ENCODE results near the gene ELK4. TPM values are rescaled to one million over a fixed set of nuclear protein-coding genes. Genes with fewer than 3 reads are reported as not detected.

ELK4 gene
- total and polyA plus RNA-seq, 5 donors from 2014 or later, result 3.5 to 106 (median 4.7) TPM

DNA sequence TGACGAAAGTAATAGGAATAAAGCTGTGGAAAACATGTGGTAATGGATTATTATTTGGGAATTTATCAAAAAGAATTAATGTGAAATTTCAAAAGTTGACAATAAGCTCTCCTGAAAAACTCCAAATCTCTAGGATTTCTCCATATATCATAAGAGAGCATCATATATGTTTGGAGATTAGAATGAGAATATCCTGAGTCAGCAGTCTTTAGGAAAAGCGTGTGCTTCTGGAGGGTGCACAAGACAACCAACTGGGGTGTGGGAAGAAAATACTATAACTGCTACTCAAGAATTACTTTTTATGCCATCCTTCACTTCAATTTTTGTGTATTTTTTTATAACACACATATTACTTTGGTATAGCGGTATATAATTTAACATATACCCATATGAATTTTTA is 19.7 kb downstream of the ELK4 start:
- peaks cover 44% of the 10 kb centered on the region for H3K36me3 Mint-ChIP-seq
- Histone ChIP-seq H3K4me3 (ENCODE audit: low read depth, low read length) (no peak overlapping the region), H3K4me1 (ENCODE audit: control insufficient read depth, insufficient read depth, low read length, poor library complexity, severe bottlenecking) (peaks cover 19% of the 10 kb centered on the region), H3K9me3 (ENCODE audit: control insufficient read depth in 2 of 2, low read length in 2 of 2) (no peaks in the 10 kb centered on the region), H3K27me3 (ENCODE audit: control insufficient read depth, insufficient read depth, low read length) (no peaks in the 10 kb centered on the region), H3K36me3 (ENCODE audit: control insufficient read depth, insufficient read depth, low read length) (peaks cover 56% of the 10 kb centered on the region), H3K27ac (ENCODE audit: insufficient read depth, low read length, poor library complexity, severe bottlenecking) (no peak overlapping the region)
- H3K27me3 Mint-ChIP-seq, result no peaks in the 10 kb centered on the region
- H3K4me3 Mint-ChIP-seq, result no peak overlapping the region
- ATAC-seq (ENCODE audit: low read depth in 2 of 2) (no peak), DNase-seq (no peak)
- H3K4me1 Mint-ChIP-seq, result peaks cover 47 to 58% (median 48%) of the 10 kb centered on the region in 4 donors
- no peaks in the 10 kb centered on the region for H3K9me3 Mint-ChIP-seq
- peak overlapping the region in 1 of 3 donors; percentile 79 for H3K27ac Mint-ChIP-seq

DNA sequence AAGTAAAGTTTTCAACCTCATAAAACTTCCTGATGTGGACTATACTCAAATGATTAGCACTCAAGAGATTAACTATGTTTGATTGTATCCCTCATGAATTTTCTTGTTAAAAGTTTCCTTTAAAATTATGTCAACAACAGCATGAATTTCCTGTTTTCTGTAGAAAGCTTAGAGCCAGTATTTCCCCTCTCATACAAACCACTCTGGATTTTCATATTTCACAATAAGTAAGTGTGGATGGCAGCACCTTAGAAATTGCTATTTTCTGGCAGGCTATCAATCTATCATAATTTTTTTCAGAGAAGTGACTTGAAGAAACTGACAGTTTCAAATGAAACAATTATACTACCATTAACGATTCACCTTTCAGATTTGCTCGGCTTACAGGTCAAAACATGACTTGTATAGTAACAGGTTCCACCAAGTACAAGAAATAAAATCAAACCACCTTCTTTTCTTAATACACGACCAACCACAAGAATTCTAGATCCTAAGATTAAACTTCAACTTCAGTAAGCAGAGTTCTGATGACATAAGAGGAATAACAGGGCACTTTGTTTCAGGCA is 20.8 kb downstream of the ELK4 start:
- ATAC-seq (ENCODE audit: low read depth in 2 of 2) (no peak), DNase-seq (no peak)
- H3K4me3 Mint-ChIP-seq, result peak overlapping the region in 2 of 4 donors; percentile 12 to 57
- no peaks in the 10 kb centered on the region for H3K27me3 Mint-ChIP-seq
- H3K27ac Mint-ChIP-seq, result peak overlapping the region; percentile 79 to 85 (median 83)
- peaks cover 19% of the 10 kb centered on the region for H3K4me1 ChIP-seq (ENCODE audit: control insufficient read depth, insufficient read depth, low read length, poor library complexity, severe bottlenecking)
- peak overlapping the region; percentile 42 for H3K27ac ChIP-seq (ENCODE audit: insufficient read depth, low read length, poor library complexity, severe bottlenecking)
- peak overlapping the region; percentile 39 for H3K4me3 ChIP-seq (ENCODE audit: low read depth, low read length)
- H3K27me3 ChIP-seq (ENCODE audit: control insufficient read depth, insufficient read depth, low read length), result no peaks in the 10 kb centered on the region
- H3K36me3 ChIP-seq (ENCODE audit: control insufficient read depth, insufficient read depth, low read length), result peaks cover 46% of the 10 kb centered on the region
- peaks cover 43 to 58% (median 47%) of the 10 kb centered on the region in 4 donors for H3K4me1 Mint-ChIP-seq
- H3K9me3 Mint-ChIP-seq, result no peaks in the 10 kb centered on the region
- H3K36me3 Mint-ChIP-seq, result peaks cover 34% of the 10 kb centered on the region
- no peaks in the 10 kb centered on the region for H3K9me3 ChIP-seq (ENCODE audit: control insufficient read depth in 2 of 2, low read length in 2 of 2)

GRCh38 chr1:205610036-205610435 is 21.8 kb downstream of the ELK4 start:
- Histone ChIP-seq H3K9me3 (ENCODE audit: control insufficient read depth in 2 of 2, low read length in 2 of 2) (no peaks in the 10 kb centered on the region), H3K4me3 (ENCODE audit: low read depth, low read length) (no peak overlapping the region), H3K4me1 (ENCODE audit: control insufficient read depth, insufficient read depth, low read length, poor library complexity, severe bottlenecking) (peaks cover 19% of the 10 kb centered on the region), H3K27ac (ENCODE audit: insufficient read depth, low read length, poor library complexity, severe bottlenecking) (no peak overlapping the region), H3K36me3 (ENCODE audit: control insufficient read depth, insufficient read depth, low read length) (peaks cover 46% of the 10 kb centered on the region), H3K27me3 (ENCODE audit: control insufficient read depth, insufficient read depth, low read length) (no peaks in the 10 kb centered on the region)
- ATAC-seq (ENCODE audit: low read depth in 2 of 2), result no peak
- H3K27ac Mint-ChIP-seq, result peak overlapping the region in 1 of 3 donors; percentile 79
- peaks cover 28% of the 10 kb centered on the region for H3K36me3 Mint-ChIP-seq
- no peaks in the 10 kb centered on the region for H3K9me3 Mint-ChIP-seq
- H3K4me1 Mint-ChIP-seq, result peaks cover 40 to 57% (median 46%) of the 10 kb centered on the region in 4 donors
- H3K27me3 Mint-ChIP-seq, result no peaks in the 10 kb centered on the region
- no peak for DNase-seq
- H3K4me3 Mint-ChIP-seq, result no peak overlapping the region

DNA sequence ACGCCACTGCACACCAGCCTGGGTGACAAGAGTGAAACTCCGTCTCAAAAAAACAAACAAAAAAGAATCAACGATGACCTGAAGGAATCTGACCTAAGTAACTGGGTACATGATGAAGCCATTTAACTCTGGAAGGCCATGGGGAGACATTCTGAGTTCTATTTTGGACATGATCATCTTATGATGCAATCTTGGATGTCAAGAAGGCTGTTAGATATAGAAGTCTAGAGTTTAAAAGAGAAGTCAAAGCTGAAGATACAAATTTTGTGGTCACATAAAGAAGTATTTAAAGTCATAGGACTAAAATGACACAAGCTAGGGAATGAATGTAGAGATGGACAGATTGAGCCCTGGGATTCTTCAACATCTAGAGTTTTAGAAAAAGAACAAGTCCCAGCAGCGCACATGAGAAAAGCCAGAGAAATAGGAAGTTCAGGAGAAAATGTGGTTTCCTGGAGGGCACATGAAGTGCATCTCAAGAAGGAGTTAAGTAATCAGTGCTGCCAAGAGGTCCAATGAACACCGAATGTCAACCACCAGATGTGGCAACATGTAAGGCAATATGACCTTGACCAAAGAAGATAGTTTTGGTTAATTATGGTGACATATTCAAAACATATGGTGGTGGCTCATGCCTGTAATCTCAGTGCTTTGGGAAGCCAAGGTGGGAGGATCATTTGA is 26.8 kb downstream of the ELK4 start:
- H3K4me1 ChIP-seq (ENCODE audit: control insufficient read depth, insufficient read depth, low read length, poor library complexity, severe bottlenecking), result peaks cover 3% of the 10 kb centered on the region
- H3K27ac ChIP-seq (ENCODE audit: insufficient read depth, low read length, poor library complexity, severe bottlenecking), result no peak overlapping the region
- DNase-seq, result no peak
- H3K9me3 ChIP-seq (ENCODE audit: control insufficient read depth in 2 of 2, low read length in 2 of 2), result no peaks in the 10 kb centered on the region
- peaks cover 36% of the 10 kb centered on the region for H3K36me3 ChIP-seq (ENCODE audit: control insufficient read depth, insufficient read depth, low read length)
- Mint-ChIP-seq H3K27ac (peak overlapping the region; percentile 6 to 75 (median 44)), H3K4me1 (peaks cover 21 to 38% (median 27%) of the 10 kb centered on the region in 4 donors), H3K4me3 (no peak overlapping the region), H3K9me3 (no peaks in the 10 kb centered on the region), H3K27me3 (no peaks in the 10 kb centered on the region), H3K36me3 (peaks cover 29% of the 10 kb centered on the region)
- ATAC-seq (ENCODE audit: low read depth in 2 of 2), result no peak
- H3K4me3 ChIP-seq (ENCODE audit: low read depth, low read length), result no peak overlapping the region
- H3K27me3 ChIP-seq (ENCODE audit: control insufficient read depth, insufficient read depth, low read length), result no peaks in the 10 kb centered on the region

- Mint-ChIP-seq H3K27me3 (no peaks in the 10 kb centered on the region), H3K27ac (peak overlapping the region in 2 of 3 donors; percentile 16 to 56), H3K4me3 (no peak overlapping the region), H3K36me3 (peaks cover 26% of the 10 kb centered on the region), H3K4me1 (peaks cover 13 to 34% (median 20%) of the 10 kb centered on the region in 4 donors), H3K9me3 (no peaks in the 10 kb centered on the region)
- H3K9me3 ChIP-seq (ENCODE audit: control insufficient read depth in 2 of 2, low read length in 2 of 2), result no peaks in the 10 kb centered on the region
- H3K27ac ChIP-seq (ENCODE audit: insufficient read depth, low read length, poor library complexity, severe bottlenecking), result no peak overlapping the region
- peaks cover 3% of the 10 kb centered on the region for H3K4me1 ChIP-seq (ENCODE audit: control insufficient read depth, insufficient read depth, low read length, poor library complexity, severe bottlenecking)
- H3K4me3 ChIP-seq (ENCODE audit: low read depth, low read length), result no peak overlapping the region
- peaks cover 45% of the 10 kb centered on the region for H3K36me3 ChIP-seq (ENCODE audit: control insufficient read depth, insufficient read depth, low read length)
- ATAC-seq (ENCODE audit: low read depth in 2 of 2) (no peak), DNase-seq (no peak)
- no peaks in the 10 kb centered on the region for H3K27me3 ChIP-seq (ENCODE audit: control insufficient read depth, insufficient read depth, low read length)
Measured at GRCh38 chr1:205604059-205604458, 27.8 kb downstream of the ELK4 start.

DNA sequence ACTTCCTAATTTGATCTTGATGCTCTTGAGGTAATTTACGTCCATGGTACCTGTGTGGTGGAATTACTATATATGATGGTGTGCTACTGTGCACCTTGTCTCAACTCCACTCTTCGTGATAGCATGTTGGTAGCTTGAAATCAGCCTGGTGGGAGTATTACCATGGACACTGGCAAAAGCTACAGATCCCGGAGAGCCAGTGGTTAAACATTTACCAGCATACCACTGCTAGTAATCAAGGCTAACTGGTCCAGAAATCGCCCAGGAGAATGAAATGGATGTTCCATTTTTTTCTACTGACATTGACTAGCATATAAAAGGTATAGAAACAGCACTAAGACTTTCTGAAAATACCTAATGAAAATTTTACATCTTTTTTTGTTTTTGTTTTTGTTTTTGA is 30.6 kb downstream of the ELK4 start:
- no peaks in the 10 kb centered on the region for H3K9me3 Mint-ChIP-seq
- no peak overlapping the region for H3K4me3 Mint-ChIP-seq
- peaks cover 5 to 31% (median 11%) of the 10 kb centered on the region in 4 donors for H3K4me1 Mint-ChIP-seq
- no peak overlapping the region for H3K27ac Mint-ChIP-seq
- ATAC-seq (ENCODE audit: low read depth in 2 of 2) (no peak), DNase-seq (no peak)
- no peak overlapping the region for H3K4me3 ChIP-seq (ENCODE audit: low read depth, low read length)
- H3K27me3 Mint-ChIP-seq, result no peaks in the 10 kb centered on the region
- H3K36me3 ChIP-seq (ENCODE audit: control insufficient read depth, insufficient read depth, low read length), result peaks cover 49% of the 10 kb centered on the region
- H3K36me3 Mint-ChIP-seq, result peaks cover 38% of the 10 kb centered on the region
- no peaks in the 10 kb centered on the region for H3K9me3 ChIP-seq (ENCODE audit: control insufficient read depth in 2 of 2, low read length in 2 of 2)
- peaks cover 3% of the 10 kb centered on the region for H3K4me1 ChIP-seq (ENCODE audit: control insufficient read depth, insufficient read depth, low read length, poor library complexity, severe bottlenecking)
- H3K27ac ChIP-seq (ENCODE audit: insufficient read depth, low read length, poor library complexity, severe bottlenecking), result no peak overlapping the region
- H3K27me3 ChIP-seq (ENCODE audit: control insufficient read depth, insufficient read depth, low read length), result no peaks in the 10 kb centered on the region

- peaks cover 37% of the 10 kb centered on the region for H3K36me3 Mint-ChIP-seq
- H3K4me1 Mint-ChIP-seq, result peaks cover 5 to 34% (median 14%) of the 10 kb centered on the region in 4 donors
- no peak overlapping the region for H3K4me3 ChIP-seq (ENCODE audit: low read depth, low read length)
- no peaks in the 10 kb centered on the region for H3K9me3 Mint-ChIP-seq
- H3K27ac Mint-ChIP-seq, result peak overlapping the region; percentile 34 to 78 (median 52)
- H3K9me3 ChIP-seq (ENCODE audit: control insufficient read depth in 2 of 2, low read length in 2 of 2), result no peaks in the 10 kb centered on the region
- H3K27me3 ChIP-seq (ENCODE audit: control insufficient read depth, insufficient read depth, low read length), result no peaks in the 10 kb centered on the region
- no peaks in the 10 kb centered on the region for H3K27me3 Mint-ChIP-seq
- ATAC-seq (ENCODE audit: low read depth in 2 of 2) (peak; percentile 37 to 50), DNase-seq (peak in 1 of 3 donors; percentile 57)
- no peak overlapping the region for H3K4me3 Mint-ChIP-seq
- H3K36me3 ChIP-seq (ENCODE audit: control insufficient read depth, insufficient read depth, low read length), result peaks cover 42% of the 10 kb centered on the region
- H3K27ac ChIP-seq (ENCODE audit: insufficient read depth, low read length, poor library complexity, severe bottlenecking), result no peak overlapping the region
- peaks cover 3% of the 10 kb centered on the region for H3K4me1 ChIP-seq (ENCODE audit: control insufficient read depth, insufficient read depth, low read length, poor library complexity, severe bottlenecking)
Measured at GRCh38 chr1:205600085-205600484, 31.7 kb downstream of the ELK4 start.

DNA sequence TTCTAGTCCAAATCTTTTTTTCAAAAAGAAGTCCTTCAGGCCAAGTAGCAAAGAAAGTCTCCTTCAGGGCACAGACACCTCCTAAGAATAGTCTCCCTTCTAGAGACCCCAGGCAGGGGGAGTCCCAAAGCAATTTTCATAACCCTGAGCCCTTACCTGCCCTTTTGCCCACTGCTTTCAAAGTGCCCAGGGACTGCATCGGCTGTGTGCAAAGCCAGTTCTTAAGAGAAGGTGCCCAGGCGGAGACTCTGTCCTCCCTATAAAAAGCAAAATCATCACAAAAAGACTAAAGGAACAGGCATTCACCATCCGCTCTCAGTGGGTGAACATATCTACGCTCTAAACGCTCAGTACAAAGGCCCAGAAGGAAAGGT is 32.2 kb downstream of the ELK4 start:
- Mint-ChIP-seq H3K4me1 (peaks cover 4 to 33% (median 12%) of the 10 kb centered on the region in 4 donors), H3K27me3 (no peaks in the 10 kb centered on the region), H3K36me3 (peaks cover 37% of the 10 kb centered on the region), H3K4me3 (no peak overlapping the region), H3K27ac (peak overlapping the region in 2 of 3 donors; percentile 34 to 52), H3K9me3 (no peaks in the 10 kb centered on the region)
- Histone ChIP-seq H3K27me3 (ENCODE audit: control insufficient read depth, insufficient read depth, low read length) (no peaks in the 10 kb centered on the region), H3K4me1 (ENCODE audit: control insufficient read depth, insufficient read depth, low read length, poor library complexity, severe bottlenecking) (peaks cover 3% of the 10 kb centered on the region), H3K27ac (ENCODE audit: insufficient read depth, low read length, poor library complexity, severe bottlenecking) (no peak overlapping the region), H3K4me3 (ENCODE audit: low read depth, low read length) (no peak overlapping the region), H3K9me3 (ENCODE audit: control insufficient read depth in 2 of 2, low read length in 2 of 2) (no peaks in the 10 kb centered on the region), H3K36me3 (ENCODE audit: control insufficient read depth, insufficient read depth, low read length) (peaks cover 39% of the 10 kb centered on the region)
- ATAC-seq (ENCODE audit: low read depth in 2 of 2) (no peak), DNase-seq (no peak)

Measured in CD4-positive, CD25-positive, alpha-beta regulatory T cell (primary cell).